ENCODE measurements around the gene MAD1L1.

Gene MAD1L1

GRCh38 chr7:2220954-2221353 is 11.8 kb downstream of the MAD1L1 start:
- no peaks in the 10 kb centered on the region for H3K9me2 ChIP-seq (replicated peaks; ENCODE audit: control insufficient read depth, low read length)
- no peaks in the 10 kb centered on the region for H3K4me1 ChIP-seq (ENCODE audit: control insufficient read depth, low read length)
- no peaks in the 10 kb centered on the region for H3K27me3 ChIP-seq (ENCODE audit: control insufficient read depth, low read length)
- peaks cover 44% of the 10 kb centered on the region for H3K79me2 ChIP-seq (ENCODE audit: control insufficient read depth, low read length)
- no peaks in the 10 kb centered on the region; the same call in 1 of the 2 replicates for H4K20me1 ChIP-seq (ENCODE audit: control insufficient read depth, insufficient read depth, low read depth, low read length)
- H3K4me2 ChIP-seq (ENCODE audit: low read length): no peak overlapping the region
- H3K4me3 ChIP-seq (ENCODE audit: low read length): no peak overlapping the region
- H3F3A ChIP-seq (ENCODE audit: control insufficient read depth, insufficient read depth): no peaks in the 10 kb centered on the region
- H3K36me3 ChIP-seq (ENCODE audit: control insufficient read depth, low read length): peaks cover 94% of the 10 kb centered on the region
- no peak for TF ChIP-seq EZH2phosphoT487 (IDR thresholded peaks at IDR 0.05; ENCODE audit: borderline replicate concordance, low read length)
- TF ChIP-seq, protein P1, sequence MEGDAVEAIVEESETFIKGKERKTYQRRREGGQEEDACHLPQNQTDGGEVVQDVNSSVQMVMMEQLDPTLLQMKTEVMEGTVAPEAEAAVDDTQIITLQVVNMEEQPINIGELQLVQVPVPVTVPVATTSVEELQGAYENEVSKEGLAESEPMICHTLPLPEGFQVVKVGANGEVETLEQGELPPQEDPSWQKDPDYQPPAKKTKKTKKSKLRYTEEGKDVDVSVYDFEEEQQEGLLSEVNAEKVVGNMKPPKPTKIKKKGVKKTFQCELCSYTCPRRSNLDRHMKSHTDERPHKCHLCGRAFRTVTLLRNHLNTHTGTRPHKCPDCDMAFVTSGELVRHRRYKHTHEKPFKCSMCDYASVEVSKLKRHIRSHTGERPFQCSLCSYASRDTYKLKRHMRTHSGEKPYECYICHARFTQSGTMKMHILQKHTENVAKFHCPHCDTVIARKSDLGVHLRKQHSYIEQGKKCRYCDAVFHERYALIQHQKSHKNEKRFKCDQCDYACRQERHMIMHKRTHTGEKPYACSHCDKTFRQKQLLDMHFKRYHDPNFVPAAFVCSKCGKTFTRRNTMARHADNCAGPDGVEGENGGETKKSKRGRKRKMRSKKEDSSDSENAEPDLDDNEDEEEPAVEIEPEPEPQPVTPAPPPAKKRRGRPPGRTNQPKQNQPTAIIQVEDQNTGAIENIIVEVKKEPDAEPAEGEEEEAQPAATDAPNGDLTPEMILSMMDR (IDR thresholded peaks at IDR 0.05; ENCODE audit: low read depth, low read length, poor library complexity, severe bottlenecking): no peak
- H3K27ac ChIP-seq (ENCODE audit: low read depth, low read length): no peak overlapping the region
- no peaks in the 10 kb centered on the region for H3K9me3 ChIP-seq (ENCODE audit: control insufficient read depth, insufficient read depth, low read length)

- Histone ChIP-seq H3K9me2 (replicated peaks; ENCODE audit: control insufficient read depth, low read length) (no peaks in the 10 kb centered on the region), H3K36me3 (ENCODE audit: control insufficient read depth, low read length) (peaks cover 94% of the 10 kb centered on the region), H3K4me3 (ENCODE audit: low read length) (no peak overlapping the region), H3K4me2 (ENCODE audit: low read length) (no peak overlapping the region), H3K27ac (ENCODE audit: low read depth, low read length) (no peak overlapping the region), H3K4me1 (ENCODE audit: control insufficient read depth, low read length) (no peaks in the 10 kb centered on the region), H3K27me3 (ENCODE audit: control insufficient read depth, low read length) (no peaks in the 10 kb centered on the region), H3K79me2 (ENCODE audit: control insufficient read depth, low read length) (peaks cover 40% of the 10 kb centered on the region), H3F3A (ENCODE audit: control insufficient read depth, insufficient read depth) (no peaks in the 10 kb centered on the region), H3K9me3 (ENCODE audit: control insufficient read depth, insufficient read depth, low read length) (no peaks in the 10 kb centered on the region), H4K20me1 (ENCODE audit: control insufficient read depth, insufficient read depth, low read depth, low read length) (no peaks in the 10 kb centered on the region; the same call in 1 of the 2 replicates)
- TF ChIP-seq, protein P1 (IDR thresholded peaks at IDR 0.05; ENCODE audit: low read depth, low read length, poor library complexity, severe bottlenecking): no peak
- no peak for TF ChIP-seq EZH2phosphoT487 (IDR thresholded peaks at IDR 0.05; ENCODE audit: borderline replicate concordance, low read length)
These were observed 12.2 kb downstream of the MAD1L1 start for GRCh38 chr7:2220506-2220905.

- peaks cover 92% of the 10 kb centered on the region for H3K36me3 ChIP-seq (ENCODE audit: control insufficient read depth, low read length)
- no peak for TF ChIP-seq EZH2phosphoT487 (IDR thresholded peaks at IDR 0.05; ENCODE audit: borderline replicate concordance, low read length)
- TF ChIP-seq, protein P1 (IDR thresholded peaks at IDR 0.05; ENCODE audit: low read depth, low read length, poor library complexity, severe bottlenecking): no peak
- no peak overlapping the region for H3K27ac ChIP-seq (ENCODE audit: low read depth, low read length)
- no peak overlapping the region for H3K4me3 ChIP-seq (ENCODE audit: low read length)
- H3F3A ChIP-seq (ENCODE audit: control insufficient read depth, insufficient read depth): no peaks in the 10 kb centered on the region
- no peak overlapping the region for H3K4me2 ChIP-seq (ENCODE audit: low read length)
- H3K9me2 ChIP-seq (replicated peaks; ENCODE audit: control insufficient read depth, low read length): no peaks in the 10 kb centered on the region
- no peaks in the 10 kb centered on the region for H3K27me3 ChIP-seq (ENCODE audit: control insufficient read depth, low read length)
- H3K4me1 ChIP-seq (ENCODE audit: control insufficient read depth, low read length): no peaks in the 10 kb centered on the region
- H4K20me1 ChIP-seq (ENCODE audit: control insufficient read depth, insufficient read depth, low read depth, low read length): no peaks in the 10 kb centered on the region; the same call in 1 of the 2 replicates
- peaks cover 35% of the 10 kb centered on the region for H3K79me2 ChIP-seq (ENCODE audit: control insufficient read depth, low read length)
- no peaks in the 10 kb centered on the region for H3K9me3 ChIP-seq (ENCODE audit: control insufficient read depth, insufficient read depth, low read length)
These were observed 12.7 kb downstream of the MAD1L1 start for GRCh38 chr7:2220030-2220429.
